Suppressor macrophage (primary cell): Measurements from ENCODE around the gene PARD3.

Source experiments
- DNase-seq, 4 experiments: peaks; one replicate each; pipeline ENCODE4 v3.0.0-alpha.2; 2020 to 2022

PARD3 gene

GRCh38 chr10:34113504-34114225 is 701.4 kb downstream of the PARD3 start:
- no peak for DNase-seq

GRCh38 chr10:34112171-34112782 is 702.8 kb downstream of the PARD3 start:
- no peak for DNase-seq

GRCh38 chr10:34111179-34111578 is 703.9 kb downstream of the PARD3 start:
- no peak for DNase-seq

GRCh38 chr10:34109952-34110702 is 705.0 kb downstream of the PARD3 start:
- DNase-seq = no peak

GRCh38 chr10:34109495-34109894 is 705.6 kb downstream of the PARD3 start:
- DNase-seq = no peak

- no peak for DNase-seq
Observed at GRCh38 chr10:34107626-34108516, 707.2 kb downstream of the PARD3 start.

- DNase-seq = no peak
Observed at GRCh38 chr10:34106356-34106885, 708.7 kb downstream of the PARD3 start.

GRCh38 chr10:34104829-34105572 is 710.1 kb downstream of the PARD3 start:
- no peak for DNase-seq

- no peak for DNase-seq
Observed at GRCh38 chr10:34102893-34103506, 712.1 kb downstream of the PARD3 start.

- DNase-seq = no peak
Observed at GRCh38 chr10:34102237-34102673, 712.8 kb downstream of the PARD3 start.

- DNase-seq = no peak
Observed at GRCh38 chr10:34101001-34101400, 714.1 kb downstream of the PARD3 start.

- DNase-seq = no peak
Observed at GRCh38 chr10:34098821-34099567, 716.1 kb downstream of the PARD3 start.

- no peak for DNase-seq
Observed at GRCh38 chr10:34097682-34098081, 717.4 kb downstream of the PARD3 start.

- DNase-seq = peak in 1 of 4 experiments; percentile 7
Observed at GRCh38 chr10:34094961-34095360, 720.1 kb downstream of the PARD3 start.

- no peak for DNase-seq
Observed at GRCh38 chr10:34094146-34094696, 720.9 kb downstream of the PARD3 start.

GRCh38 chr10:34092891-34093290 is 722.2 kb downstream of the PARD3 start:
- no peak for DNase-seq

- no peak for DNase-seq
Observed at GRCh38 chr10:34091635-34092195, 723.4 kb downstream of the PARD3 start.

- DNase-seq = no peak
Observed at GRCh38 chr10:34089253-34089652, 725.8 kb downstream of the PARD3 start.

- no peak for DNase-seq
Observed at GRCh38 chr10:34088208-34088794, 726.8 kb downstream of the PARD3 start.
